ENCODE data around the gene ARHGEF38.

- TF ChIP-seq EGR1 (IDR thresholded peaks at IDR 0.05; ENCODE audit: low read depth in 2 of 2): no peak
- TF ChIP-seq TAF1 (conservative IDR thresholded peaks at IDR 0.05): no peak
- no peak for TF ChIP-seq CTCF (IDR thresholded peaks at IDR 0.05; ENCODE audit: low read depth, low read length, missing input control)
- TF ChIP-seq GABPA (IDR thresholded peaks at IDR 0.05 in 1 of 2, conservative IDR thresholded peaks at IDR 0.05 in 1 of 2): no peak
- TF ChIP-seq JUND (IDR thresholded peaks at IDR 0.05): no peak
- TF ChIP-seq SP1 (IDR thresholded peaks at IDR 0.05): no peak
- TF ChIP-seq REST (IDR thresholded peaks at IDR 0.05): no peak
Measured at GRCh38 chr4:105588252-105588651, 35.8 kb downstream of the ARHGEF38 start.

Data from liver (tissue), 3 donors.